IPS DF 4.7 (cell line): ENCODE measurements around the gene PNLIPRP3.

ENCODE experiments used
- DNase-seq: peaks from one replicate; pipeline ENCODE4 v3.0.0-alpha.2; 2013; ENCODE audit warnings: low spot score; ENCODE audit errors: extremely low read depth

PNLIPRP3 gene

GRCh38 chr10:116450861-116451260, 23.2 kb downstream of the PNLIPRP3 start:
- no peak for DNase-seq

- DNase-seq, result peak; percentile 19
These were observed 24.2 kb downstream of the PNLIPRP3 start for GRCh38 chr10:116451711-116452337.

DNA sequence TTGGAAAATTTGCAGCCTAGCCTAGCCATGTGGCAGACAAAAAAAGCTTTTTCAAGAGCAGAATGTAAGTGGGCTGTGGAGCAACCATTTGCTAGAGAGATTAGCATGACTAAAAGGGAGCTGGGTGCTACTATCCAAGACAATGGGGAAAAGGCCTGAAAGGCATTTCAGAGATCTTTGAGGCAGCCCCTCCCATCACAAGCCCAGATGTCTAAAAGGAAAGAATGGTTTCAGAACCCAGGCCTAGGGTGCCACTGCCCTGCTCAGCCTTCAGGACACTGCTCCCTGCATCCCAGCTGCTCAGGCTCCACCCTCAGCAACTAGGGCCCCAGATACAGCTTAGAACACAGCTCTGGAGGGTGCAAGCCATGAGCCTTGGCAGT, 24.7 kb downstream of the PNLIPRP3 start:
- peak; percentile 62 for DNase-seq

DNA sequence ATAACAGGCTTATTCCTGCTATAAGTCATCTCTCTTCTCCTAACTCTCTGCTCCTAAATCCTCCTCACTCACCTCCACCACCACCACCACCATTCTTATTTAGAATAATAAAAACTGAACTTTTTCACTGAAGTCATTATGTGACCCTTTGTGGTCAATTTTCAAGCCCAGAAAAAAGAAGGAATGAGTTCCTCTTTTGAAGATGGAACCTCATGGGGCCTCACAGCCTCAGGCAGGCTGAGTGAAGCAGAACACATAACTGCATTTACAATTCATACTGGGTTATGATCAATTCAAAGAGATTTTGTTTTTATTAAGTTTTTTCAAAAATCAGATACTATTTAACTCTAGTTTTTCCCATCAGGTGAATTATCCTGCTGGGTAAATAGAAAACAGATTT, 29.8 kb downstream of the PNLIPRP3 start:
- DNase-seq, result no peak

DNA sequence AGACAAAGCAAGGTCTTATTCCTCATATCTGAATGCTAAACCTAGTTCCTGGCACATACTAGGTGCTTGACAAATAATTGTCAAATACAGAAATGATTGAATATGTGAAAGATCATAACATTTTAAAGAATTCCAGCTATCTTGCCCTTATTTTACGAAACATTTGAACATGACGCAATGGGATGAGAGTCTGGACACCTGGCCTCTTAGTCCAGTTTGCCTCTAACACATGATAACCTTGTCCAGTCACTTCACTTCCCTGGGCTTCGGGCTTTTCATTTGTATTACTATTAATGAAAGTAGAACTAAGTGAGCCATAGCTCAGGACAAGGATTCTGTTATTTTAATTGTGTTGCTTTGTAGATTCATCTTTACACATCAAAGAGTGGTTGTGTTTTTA, 32.6 kb downstream of the PNLIPRP3 start:
- no peak for DNase-seq

GRCh38 chr10:116461680-116462079, 34.0 kb downstream of the PNLIPRP3 start:
- DNase-seq, result no peak

DNA sequence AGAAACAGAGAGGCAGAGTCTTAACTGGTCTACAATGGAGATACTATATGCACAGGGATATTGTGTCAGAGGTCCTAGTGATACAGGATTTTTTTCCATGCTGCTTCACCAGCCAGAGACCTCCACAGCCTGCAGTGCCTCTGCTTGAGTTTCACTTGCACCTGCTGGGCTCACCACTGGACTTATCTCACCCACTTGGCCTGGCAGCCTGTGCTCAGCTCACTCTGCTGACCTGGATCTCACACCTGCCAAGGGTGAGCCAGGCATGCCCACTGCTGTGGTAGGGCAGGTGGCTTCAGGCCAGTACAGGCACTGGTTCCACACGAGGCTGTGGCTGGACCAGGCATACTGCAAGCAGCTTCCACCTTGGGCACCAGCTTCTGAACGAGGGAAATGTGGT, 36.6 kb downstream of the PNLIPRP3 start:
- DNase-seq, result no peak

- DNase-seq, result no peak
These were observed 37.9 kb downstream of the PNLIPRP3 start for GRCh38 chr10:116465546-116465945.

- no peak for DNase-seq
These were observed 39.2 kb downstream of the PNLIPRP3 start for GRCh38 chr10:116466715-116467422.

GRCh38 chr10:116469437-116469836, 41.8 kb downstream of the PNLIPRP3 start:
- no peak for DNase-seq

DNA sequence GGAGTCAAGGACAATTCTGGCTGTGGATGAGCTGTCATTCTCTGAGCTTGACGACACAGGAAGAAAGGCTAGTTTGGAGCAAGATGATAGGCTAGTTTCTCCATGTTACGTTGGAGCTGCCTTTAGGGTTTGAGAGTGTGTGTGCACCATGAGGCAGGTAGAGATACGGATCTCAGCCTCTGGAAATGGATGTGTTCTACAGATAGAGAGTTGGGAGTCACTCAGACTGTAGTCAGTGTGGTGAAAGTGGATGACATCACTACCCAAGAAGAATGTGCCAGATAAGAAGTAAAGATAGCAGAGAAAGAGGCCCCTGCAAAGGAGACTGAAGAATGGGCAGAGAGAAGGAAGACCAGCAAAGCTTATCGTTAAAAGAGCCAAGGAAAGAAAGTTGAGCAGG, 42.4 kb downstream of the PNLIPRP3 start:
- no peak for DNase-seq

- no peak for DNase-seq
These were observed 43.2 kb downstream of the PNLIPRP3 start for GRCh38 chr10:116470768-116471415.

DNA sequence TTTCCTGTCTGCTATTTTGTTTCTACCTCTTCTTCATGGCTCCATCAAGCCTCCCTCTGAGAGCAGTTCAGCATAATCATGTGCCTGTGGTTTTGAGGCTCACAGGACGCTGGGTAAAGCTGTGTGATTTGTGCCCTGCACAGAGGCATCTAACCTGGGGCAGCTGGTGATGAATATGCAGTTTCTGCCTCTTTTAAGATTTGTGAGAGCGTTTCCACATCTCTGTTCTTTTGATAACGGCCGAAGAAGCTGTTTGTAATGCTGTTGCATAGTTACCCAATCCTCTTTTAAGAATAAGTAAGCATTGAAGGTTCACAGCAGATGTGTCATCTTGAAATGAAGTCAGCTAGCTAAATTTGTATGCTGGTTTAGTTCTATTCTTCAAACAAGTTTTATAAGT, 45.2 kb downstream of the PNLIPRP3 start:
- no peak for DNase-seq

- DNase-seq, result no peak
These were observed 48.2 kb downstream of the PNLIPRP3 start for GRCh38 chr10:116475866-116476265.

GRCh38 chr10:116476461-116476860, 48.8 kb downstream of the PNLIPRP3 start:
- DNase-seq, result no peak

DNA sequence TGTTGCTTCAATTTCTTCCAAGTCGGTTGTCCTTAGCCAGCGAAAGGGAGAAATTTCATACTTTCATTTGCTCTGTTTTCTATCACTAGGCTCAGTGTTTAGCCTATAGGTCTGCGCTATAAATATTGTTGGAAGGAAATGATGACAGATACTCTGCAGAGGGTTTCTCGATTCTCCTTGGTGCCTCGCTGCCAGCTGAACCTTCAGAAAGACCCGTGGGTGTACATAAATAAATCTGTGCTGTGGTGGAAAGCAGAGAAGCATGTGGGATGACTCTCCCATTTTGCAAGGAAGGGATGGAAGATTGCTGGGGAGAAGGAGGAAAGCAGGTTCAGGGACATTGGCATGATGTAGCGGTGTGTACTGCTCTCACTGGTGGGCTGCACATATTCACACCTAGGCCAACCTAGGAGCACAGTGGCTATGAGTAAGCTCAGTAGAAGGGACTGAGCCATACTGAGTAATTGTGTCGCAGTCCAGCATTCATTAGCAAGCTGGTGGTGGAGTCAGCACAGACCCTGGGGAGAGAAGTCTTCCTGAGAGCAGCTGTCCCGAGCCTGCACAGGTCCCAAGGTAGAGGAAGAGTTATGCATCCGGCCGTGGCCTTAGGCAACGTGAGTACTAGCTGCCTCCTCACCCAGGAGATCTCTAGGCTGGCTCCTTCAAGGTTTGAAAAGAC, 50.5 kb downstream of the PNLIPRP3 start:
- DNase-seq, result no peak

DNA sequence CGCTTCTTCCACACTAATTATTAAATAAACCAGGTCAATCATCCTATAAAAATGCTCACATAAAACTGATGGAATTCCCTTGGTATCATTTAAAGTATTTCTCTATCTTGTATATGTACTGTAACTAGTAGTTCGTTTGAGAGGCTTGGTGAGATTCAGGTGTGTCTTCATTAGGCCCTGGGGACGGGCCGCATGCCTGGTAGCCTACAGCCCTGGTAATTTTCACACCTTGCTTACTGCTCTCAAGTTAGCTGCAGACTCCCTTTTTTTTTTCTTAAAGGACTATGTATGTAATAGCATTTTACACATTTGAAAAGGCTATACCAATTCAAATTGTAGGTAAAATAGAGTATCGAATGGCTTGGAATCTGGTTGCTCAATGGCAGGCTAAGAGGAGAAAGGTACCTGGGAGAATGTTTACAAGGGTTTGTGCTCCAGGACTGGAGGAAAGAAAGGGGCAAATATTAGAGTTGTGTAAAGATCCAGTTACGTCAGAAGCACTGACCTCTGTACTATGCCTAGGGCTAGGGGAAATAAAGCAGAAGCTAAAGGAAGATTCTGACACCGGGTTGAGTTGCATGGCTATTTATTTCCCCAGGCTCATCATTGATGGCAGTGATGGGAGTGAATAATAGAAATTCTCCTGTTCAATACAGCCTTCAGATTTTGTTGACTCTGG, 59.3 kb downstream of the PNLIPRP3 start:
- no peak for DNase-seq

GRCh38 chr10:116487522-116488430, 60.1 kb downstream of the PNLIPRP3 start:
- no peak for DNase-seq

DNA sequence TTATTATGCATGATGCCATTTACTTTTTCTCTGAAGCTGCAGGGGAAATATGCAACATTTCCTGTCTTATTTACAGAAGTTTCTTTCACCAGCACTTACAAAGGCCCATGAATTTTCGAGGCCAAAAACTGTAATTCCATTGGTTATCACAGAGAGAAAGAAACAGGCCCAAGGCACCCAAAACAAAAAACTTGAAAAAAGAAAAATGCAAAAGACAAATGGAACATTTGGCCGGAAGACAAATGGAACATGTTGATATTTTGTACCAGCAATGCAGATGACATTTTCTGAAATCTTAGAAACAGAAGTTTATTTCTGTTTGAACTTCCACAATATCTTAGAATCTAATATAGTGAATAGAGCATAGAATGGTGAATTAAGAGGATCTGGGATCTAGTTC, 61.8 kb downstream of the PNLIPRP3 start:
- DNase-seq, result no peak

DNA sequence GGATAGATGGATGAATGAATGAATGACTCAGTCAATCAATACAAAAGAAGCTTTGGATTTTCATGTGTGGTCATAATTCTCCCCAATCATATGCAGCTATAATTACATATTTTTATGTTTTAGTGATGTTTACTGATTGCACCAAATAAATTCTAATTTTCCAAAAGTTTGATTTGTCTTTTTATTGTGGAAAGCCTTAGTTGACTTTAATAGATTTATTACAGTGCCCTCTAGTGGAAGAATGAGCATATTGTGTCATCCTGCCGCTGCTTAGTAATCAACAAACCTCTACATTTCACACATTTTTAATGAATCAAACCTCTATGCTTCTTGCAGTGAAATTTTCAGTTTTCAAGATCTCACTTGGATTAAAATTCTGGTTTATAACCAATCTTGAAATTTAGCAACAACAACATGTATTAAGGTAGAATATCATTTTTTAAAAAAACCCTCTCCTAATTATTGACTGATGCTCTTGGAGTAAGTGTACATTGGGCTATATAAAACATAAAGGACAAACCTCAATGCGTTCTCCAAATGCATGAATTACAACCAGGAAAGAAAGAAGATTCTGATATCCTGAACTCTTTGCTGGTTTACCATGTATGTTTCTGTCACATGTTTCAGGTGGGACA, 62.5 kb downstream of the PNLIPRP3 start:
- no peak for DNase-seq
